Measurements from ENCODE around the gene MYO7B. TPM values are rescaled to one million over a fixed set of nuclear protein-coding genes. Genes with fewer than 3 reads are reported as not detected.
A peak's percentile ranks its signal among the peaks of the same experiment; 100 is the strongest.

Gene MYO7B
- total and polyA plus RNA-seq, 9 of the 15 experiments (the other 6 are each of a cell fraction or from before 2014, with no cell fraction given): 0.08 TPM; not detected in 8

GRCh38 chr2:127543013-127543501, 7.6 kb downstream of the MYO7B start (continued):
- TF ChIP-seq POLR2AphosphoS5 (IDR thresholded peaks at IDR 0.05; ENCODE audit: control insufficient read depth, insufficient read depth, low read depth, low read length) (peak; percentile 77), KDM1A (IDR thresholded peaks at IDR 0.05) (peak; percentile 85 to 92), NONO (IDR thresholded peaks at IDR 0.05; ENCODE audit: low read depth in 2 of 2, low read length in 1 of 2) (peak in 1 of 2 experiments; percentile 57; a peak in 1 of 4 replicates), FOSL1 (tag; conservative IDR thresholded peaks at IDR 0.05) (0 out of 2 replicates have a peak, but pooled peaks have one; percentile 21), HDAC3 (IDR thresholded peaks at IDR 0.05; ENCODE audit: borderline replicate concordance, partially characterized antibody) (peak; percentile 64), TCF3 (CRISPR knock-in tag; IDR thresholded peaks at IDR 0.05) (peak; percentile 94), CBFA2T3 (IDR thresholded peaks at IDR 0.05) (peak; percentile 95), EP300 (IDR thresholded peaks at IDR 0.05; ENCODE audit: low read length) (peak; percentile 42)
- TF ChIP-seq, protein P1, sequence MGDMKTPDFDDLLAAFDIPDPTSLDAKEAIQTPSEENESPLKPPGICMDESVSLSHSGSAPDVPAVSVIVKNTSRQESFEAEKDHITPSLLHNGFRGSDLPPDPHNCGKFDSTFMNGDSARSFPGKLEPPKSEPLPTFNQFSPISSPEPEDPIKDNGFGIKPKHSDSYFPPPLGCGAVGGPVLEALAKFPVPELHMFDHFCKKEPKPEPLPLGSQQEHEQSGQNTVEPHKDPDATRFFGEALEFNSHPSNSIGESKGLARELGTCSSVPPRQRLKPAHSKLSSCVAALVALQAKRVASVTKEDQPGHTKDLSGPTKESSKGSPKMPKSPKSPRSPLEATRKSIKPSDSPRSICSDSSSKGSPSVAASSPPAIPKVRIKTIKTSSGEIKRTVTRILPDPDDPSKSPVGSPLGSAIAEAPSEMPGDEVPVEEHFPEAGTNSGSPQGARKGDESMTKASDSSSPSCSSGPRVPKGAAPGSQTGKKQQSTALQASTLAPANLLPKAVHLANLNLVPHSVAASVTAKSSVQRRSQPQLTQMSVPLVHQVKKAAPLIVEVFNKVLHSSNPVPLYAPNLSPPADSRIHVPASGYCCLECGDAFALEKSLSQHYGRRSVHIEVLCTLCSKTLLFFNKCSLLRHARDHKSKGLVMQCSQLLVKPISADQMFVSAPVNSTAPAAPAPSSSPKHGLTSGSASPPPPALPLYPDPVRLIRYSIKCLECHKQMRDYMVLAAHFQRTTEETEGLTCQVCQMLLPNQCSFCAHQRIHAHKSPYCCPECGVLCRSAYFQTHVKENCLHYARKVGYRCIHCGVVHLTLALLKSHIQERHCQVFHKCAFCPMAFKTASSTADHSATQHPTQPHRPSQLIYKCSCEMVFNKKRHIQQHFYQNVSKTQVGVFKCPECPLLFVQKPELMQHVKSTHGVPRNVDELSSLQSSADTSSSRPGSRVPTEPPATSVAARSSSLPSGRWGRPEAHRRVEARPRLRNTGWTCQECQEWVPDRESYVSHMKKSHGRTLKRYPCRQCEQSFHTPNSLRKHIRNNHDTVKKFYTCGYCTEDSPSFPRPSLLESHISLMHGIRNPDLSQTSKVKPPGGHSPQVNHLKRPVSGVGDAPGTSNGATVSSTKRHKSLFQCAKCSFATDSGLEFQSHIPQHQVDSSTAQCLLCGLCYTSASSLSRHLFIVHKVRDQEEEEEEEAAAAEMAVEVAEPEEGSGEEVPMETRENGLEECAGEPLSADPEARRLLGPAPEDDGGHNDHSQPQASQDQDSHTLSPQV (IDR thresholded peaks at IDR 0.05): 0 out of 2 replicates have a peak, but pooled peaks have one; percentile 45
- TF ChIP-seq, protein P2, sequence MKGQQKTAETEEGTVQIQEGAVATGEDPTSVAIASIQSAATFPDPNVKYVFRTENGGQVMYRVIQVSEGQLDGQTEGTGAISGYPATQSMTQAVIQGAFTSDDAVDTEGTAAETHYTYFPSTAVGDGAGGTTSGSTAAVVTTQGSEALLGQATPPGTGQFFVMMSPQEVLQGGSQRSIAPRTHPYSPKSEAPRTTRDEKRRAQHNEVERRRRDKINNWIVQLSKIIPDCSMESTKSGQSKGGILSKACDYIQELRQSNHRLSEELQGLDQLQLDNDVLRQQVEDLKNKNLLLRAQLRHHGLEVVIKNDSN (CRISPR knock-in tag; IDR thresholded peaks at IDR 0.05): peak; percentile 30; the same call in 1 of the 2 replicates

Data from K562 (cell line).